Gastrocnemius medialis (tissue), 4 donors: ENCODE data around the gene C2orf72.

Source experiments
- POLR2A ChIP-seq, 2 donors: fragments of 450-650 bp; IDR thresholded peaks; one replicate each; pipeline ENCODE4 v1.6.1; 2017; ENCODE audit warnings: antibody characterized with exemption in 2 of 2, mild to moderate bottlenecking in 2 of 2, moderate library complexity in 2 of 2
- TF ChIP-seq, protein P1 (sequence below), 5 experiments: fragments of 450-650 bp in 3 of 5; fragments of 200-600 bp in 2 of 5; sonication (generic) in 2 of 5; IDR thresholded peaks in 4 of 5; conservative IDR thresholded peaks in 1 of 5; 1 replicate in 4 of 5; 2 replicates in 1 of 5; pipeline ENCODE4 v1.5.1; 2016 to 2019; ENCODE audit warnings: antibody characterized with exemption in 5 of 5, mild to moderate bottlenecking in 3 of 5, moderate library complexity in 3 of 5

DNA sequence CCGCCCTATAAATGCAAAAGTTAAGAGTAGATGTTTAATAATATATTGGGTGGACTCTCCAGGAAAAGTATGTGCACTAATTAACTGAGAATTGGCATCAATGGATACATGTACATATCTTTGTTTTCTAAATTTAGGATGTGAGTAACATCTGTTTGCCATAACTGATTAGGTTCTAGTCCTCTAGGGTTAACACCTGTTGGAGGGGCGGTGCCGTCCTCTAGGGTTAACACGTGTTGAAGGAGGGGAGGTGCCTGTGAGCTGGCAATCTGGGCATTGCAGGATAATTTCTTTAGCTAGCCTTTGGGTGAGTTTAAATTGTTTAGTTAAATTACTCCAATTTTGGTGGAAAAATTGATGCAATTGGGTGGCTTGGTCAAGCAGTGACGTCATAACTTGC is 56.6 kb downstream of the C2orf72 start:
- TF ChIP-seq, protein P1, sequence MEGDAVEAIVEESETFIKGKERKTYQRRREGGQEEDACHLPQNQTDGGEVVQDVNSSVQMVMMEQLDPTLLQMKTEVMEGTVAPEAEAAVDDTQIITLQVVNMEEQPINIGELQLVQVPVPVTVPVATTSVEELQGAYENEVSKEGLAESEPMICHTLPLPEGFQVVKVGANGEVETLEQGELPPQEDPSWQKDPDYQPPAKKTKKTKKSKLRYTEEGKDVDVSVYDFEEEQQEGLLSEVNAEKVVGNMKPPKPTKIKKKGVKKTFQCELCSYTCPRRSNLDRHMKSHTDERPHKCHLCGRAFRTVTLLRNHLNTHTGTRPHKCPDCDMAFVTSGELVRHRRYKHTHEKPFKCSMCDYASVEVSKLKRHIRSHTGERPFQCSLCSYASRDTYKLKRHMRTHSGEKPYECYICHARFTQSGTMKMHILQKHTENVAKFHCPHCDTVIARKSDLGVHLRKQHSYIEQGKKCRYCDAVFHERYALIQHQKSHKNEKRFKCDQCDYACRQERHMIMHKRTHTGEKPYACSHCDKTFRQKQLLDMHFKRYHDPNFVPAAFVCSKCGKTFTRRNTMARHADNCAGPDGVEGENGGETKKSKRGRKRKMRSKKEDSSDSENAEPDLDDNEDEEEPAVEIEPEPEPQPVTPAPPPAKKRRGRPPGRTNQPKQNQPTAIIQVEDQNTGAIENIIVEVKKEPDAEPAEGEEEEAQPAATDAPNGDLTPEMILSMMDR (IDR thresholded peaks at IDR 0.05 in 4 of 5, conservative IDR thresholded peaks at IDR 0.05 in 1 of 5): no peak
- no peak for TF ChIP-seq POLR2A (IDR thresholded peaks at IDR 0.05)
